SK-N-MC (cell line): ENCODE results near the gene HS3ST3B1.

Experiments
- DNase-seq: peaks from one replicate; pipeline ENCODE4 v3.0.0-alpha.2; 2011; ENCODE audit warnings: low read depth, low spot score
- H3K27ac ChIP-seq: fragments of 200-600 bp; sonication (generic); 2 replicates; pipeline ENCODE4 v1.5.1; 2016; ENCODE audit warnings: mixed run types
- H3K36me3 ChIP-seq: fragments of 200-600 bp; sonication (generic); 2 replicates; pipeline ENCODE4 v1.6.1; 2017; ENCODE audit warnings: antibody characterized with exemption, low read length, mixed read lengths; ENCODE audit not compliant: insufficient read depth
- H3K4me3 ChIP-seq: fragments of 200-600 bp; sonication (generic); 2 replicates; pipeline ENCODE4 v1.5.1; 2016
- H3K9ac ChIP-seq: fragments of 200-600 bp; sonication (generic); 2 replicates; pipeline ENCODE4 v1.8.0; 2017; ENCODE audit warnings: mixed run types, mixed read lengths; ENCODE audit not compliant: insufficient read length
- H3K9me3 ChIP-seq: fragments of 200-600 bp; sonication (generic); 2 replicates; pipeline ENCODE4 v1.6.1; 2017; ENCODE audit warnings: low read depth, mild to moderate bottlenecking, antibody characterized with exemption, low read length, moderate library complexity, mixed read lengths
- EZH2 ChIP-seq: fragments of 200-600 bp; sonication (generic); IDR thresholded peaks from one replicate; pipeline ENCODE4 v1.6.1; 2017; ENCODE audit warnings: antibody characterized with exemption
- FOXP2 ChIP-seq: optimal IDR thresholded peaks from 2 replicates; pipeline ENCODE3; 2011; ENCODE audit warnings: mild to moderate bottlenecking, moderate library complexity; ENCODE audit not compliant: insufficient read depth; ENCODE audit errors: extremely low read length, control extremely low read depth
- POLR2AphosphoS5 ChIP-seq: IDR thresholded peaks from 2 replicates; pipeline ENCODE4 v1.6.1; 2012; ENCODE audit warnings: mild to moderate bottlenecking, low read depth, low read length, borderline replicate concordance

HS3ST3B1 gene

GRCh38 chr17:14307560-14308024 lies 6.7 kb downstream of the HS3ST3B1 start:
- no peak overlapping the region for H3K27ac ChIP-seq
- TF ChIP-seq EZH2 (no peak), FOXP2 (no peak), POLR2AphosphoS5 (no peak)
- no peak for DNase-seq

GRCh38 chr17:14308636-14308964 lies 7.7 kb downstream of the HS3ST3B1 start:
- Histone ChIP-seq H3K4me3 (no peak overlapping the region), H3K36me3 (no peaks in the 10 kb centered on the region), H3K9me3 (no peaks in the 10 kb centered on the region), H3K27ac (no peak overlapping the region), H3K9ac (no peak overlapping the region)
- TF ChIP-seq EZH2 (no peak), POLR2AphosphoS5 (no peak), FOXP2 (no peak)
- DNase-seq = no peak

More at GRCh38 chr17:14307560-14308024, 6.7 kb downstream of the HS3ST3B1 start:
- H3K9me3 ChIP-seq = no peaks in the 10 kb centered on the region
- no peak overlapping the region for H3K4me3 ChIP-seq
- no peak overlapping the region for H3K9ac ChIP-seq
- H3K36me3 ChIP-seq = no peaks in the 10 kb centered on the region

GRCh38 chr17:14308965-14309879 lies 8.3 kb downstream of the HS3ST3B1 start:
- no peak overlapping the region for H3K4me3 ChIP-seq
- no peaks in the 10 kb centered on the region for H3K9me3 ChIP-seq
- no peak overlapping the region for H3K27ac ChIP-seq
- H3K36me3 ChIP-seq = no peaks in the 10 kb centered on the region
- no peak for TF ChIP-seq EZH2
- TF ChIP-seq FOXP2 = no peak
- TF ChIP-seq POLR2AphosphoS5 = no peak
- H3K9ac ChIP-seq = no peak overlapping the region
- no peak for DNase-seq

GRCh38 chr17:14310101-14310500 lies 9.2 kb downstream of the HS3ST3B1 start:
- no peaks in the 10 kb centered on the region for H3K36me3 ChIP-seq
- H3K27ac ChIP-seq = no peak overlapping the region
- DNase-seq = no peak
- no peak overlapping the region for H3K9ac ChIP-seq
- H3K9me3 ChIP-seq = no peaks in the 10 kb centered on the region
- H3K4me3 ChIP-seq = no peak overlapping the region
- TF ChIP-seq POLR2AphosphoS5 (no peak), EZH2 (no peak), FOXP2 (no peak)

- no peak for DNase-seq
- H3K36me3 ChIP-seq = no peaks in the 10 kb centered on the region
- H3K4me3 ChIP-seq = no peak overlapping the region
- TF ChIP-seq FOXP2 (no peak), POLR2AphosphoS5 (no peak), EZH2 (no peak)
- no peak overlapping the region for H3K27ac ChIP-seq
- H3K9ac ChIP-seq = no peak overlapping the region
- H3K9me3 ChIP-seq = no peaks in the 10 kb centered on the region
Observed at GRCh38 chr17:14310605-14311004, 9.7 kb downstream of the HS3ST3B1 start.

GRCh38 chr17:14311186-14311705 lies 10.4 kb downstream of the HS3ST3B1 start:
- Histone ChIP-seq H3K4me3 (no peak overlapping the region), H3K9ac (no peak overlapping the region), H3K27ac (no peak overlapping the region), H3K36me3 (no peaks in the 10 kb centered on the region), H3K9me3 (no peaks in the 10 kb centered on the region)
- TF ChIP-seq FOXP2 = no peak
- TF ChIP-seq POLR2AphosphoS5 = no peak
- TF ChIP-seq EZH2 = no peak
- DNase-seq = no peak

GRCh38 chr17:14311981-14312380 lies 11.1 kb downstream of the HS3ST3B1 start:
- no peaks in the 10 kb centered on the region for H3K9me3 ChIP-seq
- H3K36me3 ChIP-seq = no peaks in the 10 kb centered on the region
- no peak for DNase-seq
- no peak overlapping the region for H3K4me3 ChIP-seq
- no peak for TF ChIP-seq EZH2
- H3K9ac ChIP-seq = no peak overlapping the region
- no peak overlapping the region for H3K27ac ChIP-seq

- Histone ChIP-seq H3K4me3 (no peak overlapping the region), H3K9me3 (no peaks in the 10 kb centered on the region), H3K36me3 (no peaks in the 10 kb centered on the region), H3K27ac (no peak overlapping the region), H3K9ac (no peak overlapping the region)
- TF ChIP-seq EZH2 = no peak
- no peak for TF ChIP-seq POLR2AphosphoS5
- TF ChIP-seq FOXP2 = no peak
- DNase-seq = no peak
Observed at GRCh38 chr17:14312522-14312921, 11.6 kb downstream of the HS3ST3B1 start.
